Karpas-422 (cell line): ENCODE data around the gene METTL25B. TPM values are rescaled to one million over a fixed set of nuclear protein-coding genes. Genes with fewer than 3 reads are reported as not detected.
"Not testable (repeated sequence)": the region's sequence is repeated elsewhere in the genome, so short reads cannot be mapped to it uniquely, and the experiment has no call there.

Experiments used
- DNase-seq: peaks from one replicate; pipeline ENCODE4 v3.0.0-alpha.2; 2015
- H2AFZ ChIP-seq: fragments of 200-600 bp; sonication (generic); 2 replicates; pipeline ENCODE4 v1.6.1; 2014; ENCODE audit warnings: antibody characterized with exemption, low read length, mixed read lengths
- H3K27ac ChIP-seq: fragments of 200-600 bp; sonication (generic); 2 replicates; pipeline ENCODE4 v1.5.1; 2014; ENCODE audit warnings: mild to moderate bottlenecking, low read length, moderate library complexity
- H3K27me3 ChIP-seq: fragments of 200-600 bp; sonication (generic); 2 replicates; pipeline ENCODE4 v1.6.1; 2014; ENCODE audit warnings: low read length, mixed read lengths
- H3K36me3 ChIP-seq: fragments of 200-600 bp; sonication (generic); 2 replicates; pipeline ENCODE4 v1.6.1; 2014; ENCODE audit warnings: low read length, mixed read lengths; ENCODE audit not compliant: insufficient read depth
- H3K4me1 ChIP-seq: fragments of 200-600 bp; sonication (generic); 2 replicates; pipeline ENCODE4 v1.6.1; 2014; ENCODE audit warnings: mild to moderate bottlenecking, low read length, mixed read lengths
- H3K4me2 ChIP-seq: fragments of 200-600 bp; sonication (generic); 2 replicates; pipeline ENCODE4 v1.6.1; 2014; ENCODE audit warnings: low read length, low read depth, mild to moderate bottlenecking; ENCODE audit not compliant: poor library complexity, severe bottlenecking
- H3K4me3 ChIP-seq: fragments of 200-600 bp; sonication (generic); 2 replicates; pipeline ENCODE4 v1.5.1; 2014; ENCODE audit warnings: mild to moderate bottlenecking, antibody characterized with exemption, low read length, mixed read lengths
- H3K79me2 ChIP-seq: fragments of 200-600 bp; sonication (generic); 2 replicates; pipeline ENCODE4 v1.6.1; 2014; ENCODE audit warnings: mild to moderate bottlenecking, low read length, mixed read lengths
- H3K9ac ChIP-seq: fragments of 200-600 bp; sonication (generic); 2 replicates; pipeline ENCODE4 v1.6.0; 2014; ENCODE audit warnings: low read length
- H3K9me2 ChIP-seq: fragments of 200-600 bp; sonication (generic), shearing (Covaris generic); replicated peaks from 2 replicates; pipeline ENCODE4 v1.6.0; 2014; ENCODE audit warnings: mild to moderate bottlenecking, low read length, moderate library complexity; ENCODE audit not compliant: insufficient read depth
- H3K9me3 ChIP-seq: fragments of 300-700, 200-600 bp; sonication (generic); 2 replicates; pipeline ENCODE4 v1.6.1; 2014; ENCODE audit warnings: low read length, mixed read lengths
- H4K20me1 ChIP-seq: fragments of 200-600 bp; sonication (generic); 2 replicates; pipeline ENCODE4 v1.6.1; 2014; ENCODE audit warnings: mild to moderate bottlenecking, antibody characterized with exemption, low read length, low read depth; ENCODE audit not compliant: insufficient read depth
- total RNA-seq: library from RNA; depleted of rRNA; stranded (reverse); fragments of >200 nt; shearing (Covaris generic); gene quantifications from 2 replicates; pipeline ENCODE4 v1.2.3, GENCODE V29; 2014; ENCODE audit warnings: low replicate concordance

The METTL25B gene
- total RNA-seq, 1 experiment from 2014 or later, result 22.8 TPM

- not testable (repeated sequence) for H3K27ac ChIP-seq, DNase-seq, H3K9me3 ChIP-seq, H3K4me3 ChIP-seq, H3K9ac ChIP-seq, H3K4me2 ChIP-seq, H3K27me3 ChIP-seq, H3K36me3 ChIP-seq, H4K20me1 ChIP-seq, H3K9me2 ChIP-seq, H2AFZ ChIP-seq
- Histone ChIP-seq H3K79me2 (peaks cover 41% of the 10 kb centered on the region), H3K4me1 (peaks cover 21% of the 10 kb centered on the region)
These were observed 36.9 kb downstream of the METTL25B start for GRCh38 chr1:156765136-156765535.

- H3K9me2 ChIP-seq, result no peaks in the 10 kb centered on the region
- H3K79me2 ChIP-seq, result peaks cover 47% of the 10 kb centered on the region
- H3K9me3 ChIP-seq, result no peaks in the 10 kb centered on the region
- peaks cover 24% of the 10 kb centered on the region for H3K4me1 ChIP-seq
- peaks cover 7% of the 10 kb centered on the region; the same call in 1 of the 2 replicates for H4K20me1 ChIP-seq
- peaks cover 3% of the 10 kb centered on the region; the same call in 1 of the 2 replicates for H3K36me3 ChIP-seq
- peak overlapping the region; percentile 86 for H3K4me3 ChIP-seq
- H3K27ac ChIP-seq, result peak overlapping the region; percentile 40; the same call in 1 of the 2 replicates
- no peak for DNase-seq
- peak overlapping the region; percentile 51 for H2AFZ ChIP-seq
- H3K4me2 ChIP-seq, result peak overlapping the region; percentile 92
- peak overlapping the region; percentile 87 for H3K9ac ChIP-seq
- H3K27me3 ChIP-seq, result no peaks in the 10 kb centered on the region
These were observed 37.4 kb downstream of the METTL25B start for GRCh38 chr1:156765666-156766065.

- H3K9me3 ChIP-seq, result no peaks in the 10 kb centered on the region
- no peaks in the 10 kb centered on the region for H3K9me2 ChIP-seq
- H3K27me3 ChIP-seq, result no peaks in the 10 kb centered on the region
- peaks cover 55% of the 10 kb centered on the region for H3K79me2 ChIP-seq
- H3K4me1 ChIP-seq, result peaks cover 30% of the 10 kb centered on the region
- DNase-seq, result no peak
- H3K27ac ChIP-seq, result peak overlapping the region; percentile 40; the same call in 1 of the 2 replicates
- H3K9ac ChIP-seq, result peak overlapping the region; percentile 87
- H2AFZ ChIP-seq, result peak overlapping the region; percentile 51
- peak overlapping the region; percentile 86 for H3K4me3 ChIP-seq
- H3K36me3 ChIP-seq, result peaks cover 8% of the 10 kb centered on the region; the same call in 1 of the 2 replicates
- peaks cover 7% of the 10 kb centered on the region; the same call in 1 of the 2 replicates for H4K20me1 ChIP-seq
- peak overlapping the region; percentile 92 for H3K4me2 ChIP-seq
These were observed 38.2 kb downstream of the METTL25B start for GRCh38 chr1:156766298-156767100.

GRCh38 chr1:156767101-156767878, 39.0 kb downstream of the METTL25B start, which contains the start of gene PRCC:
TSS of gene PRCC (plus strand) at chr1:156767535. CDS start at chr1:156767772, 237 bp downstream.
- peaks cover 30% of the 10 kb centered on the region for H3K4me1 ChIP-seq
- peak; percentile 100 for DNase-seq
- H3K27ac ChIP-seq, result peak within 1 kb of the TSS; percentile 67
- H3K4me3 ChIP-seq, result peak within 1 kb of the TSS; percentile 92
- peak within 1 kb of the TSS; percentile 96 for H3K9ac ChIP-seq
- peaks cover 11% of the 10 kb centered on the region; the same call in 1 of the 2 replicates for H3K36me3 ChIP-seq
- H3K4me2 ChIP-seq, result peak within 1 kb of the TSS; percentile 95
- H3K27me3 ChIP-seq, result no peaks in the 10 kb centered on the region
- H3K9me3 ChIP-seq, result no peaks in the 10 kb centered on the region
- H2AFZ ChIP-seq, result peak within 1 kb of the TSS; percentile 51; the same call in 1 of the 2 replicates
- peaks cover 62% of the 10 kb centered on the region for H3K79me2 ChIP-seq
- peaks cover 7% of the 10 kb centered on the region; the same call in 1 of the 2 replicates for H4K20me1 ChIP-seq
- H3K9me2 ChIP-seq, result no peaks in the 10 kb centered on the region

GRCh38 chr1:156767879-156768604, 39.8 kb downstream of the METTL25B start:
- peaks cover 17% of the 10 kb centered on the region; the same call in 1 of the 2 replicates for H3K36me3 ChIP-seq
- peaks cover 30% of the 10 kb centered on the region for H3K4me1 ChIP-seq
- no peak overlapping the region for H2AFZ ChIP-seq

GRCh38 chr1:156768610-156769295, 40.5 kb downstream of the METTL25B start:
- Histone ChIP-seq H3K4me2 (peak overlapping the region; percentile 95), H3K9ac (peak overlapping the region; percentile 96), H3K36me3 (peaks cover 17% of the 10 kb centered on the region; the same call in 1 of the 2 replicates), H3K27me3 (no peaks in the 10 kb centered on the region), H3K79me2 (peaks cover 77% of the 10 kb centered on the region), H4K20me1 (peaks cover 11% of the 10 kb centered on the region; the same call in 1 of the 2 replicates), H3K9me3 (no peaks in the 10 kb centered on the region), H3K4me1 (peaks cover 30% of the 10 kb centered on the region), H3K4me3 (peak overlapping the region; percentile 92), H3K9me2 (no peaks in the 10 kb centered on the region), H3K27ac (peak overlapping the region; percentile 67; the same call in 1 of the 2 replicates), H2AFZ (no peak overlapping the region)
- DNase-seq, result no peak

More at GRCh38 chr1:156767879-156768604, 39.8 kb downstream of the METTL25B start:
- peak overlapping the region; percentile 92 for H3K4me3 ChIP-seq
- no peaks in the 10 kb centered on the region for H3K27me3 ChIP-seq
- H3K27ac ChIP-seq, result peak overlapping the region; percentile 67; the same call in 1 of the 2 replicates
- peaks cover 70% of the 10 kb centered on the region for H3K79me2 ChIP-seq
- peaks cover 11% of the 10 kb centered on the region; the same call in 1 of the 2 replicates for H4K20me1 ChIP-seq
- no peaks in the 10 kb centered on the region for H3K9me3 ChIP-seq
- peak overlapping the region; percentile 95 for H3K4me2 ChIP-seq
- H3K9me2 ChIP-seq, result no peaks in the 10 kb centered on the region
- peak; percentile 62 for DNase-seq
- H3K9ac ChIP-seq, result peak overlapping the region; percentile 96

GRCh38 chr1:156772222-156772621, 44.0 kb downstream of the METTL25B start:
- no peaks in the 10 kb centered on the region for H3K27me3 ChIP-seq
- H3K36me3 ChIP-seq, result peaks cover 17% of the 10 kb centered on the region; the same call in 1 of the 2 replicates
- no peak overlapping the region for H3K4me2 ChIP-seq
- H3K27ac ChIP-seq, result no peak overlapping the region
- no peak overlapping the region for H3K9ac ChIP-seq
- H3K9me3 ChIP-seq, result no peaks in the 10 kb centered on the region
- peaks cover 93% of the 10 kb centered on the region for H3K79me2 ChIP-seq
- H3K9me2 ChIP-seq, result no peaks in the 10 kb centered on the region
- H3K4me3 ChIP-seq, result no peak overlapping the region
- peaks cover 20% of the 10 kb centered on the region; the same call in 1 of the 2 replicates for H4K20me1 ChIP-seq
- peaks cover 22% of the 10 kb centered on the region for H3K4me1 ChIP-seq
- H2AFZ ChIP-seq, result no peak overlapping the region
- DNase-seq, result no peak
